HepG2 (cell line): ENCODE data around the gene ACTG2. TPM values are rescaled to one million over a fixed set of nuclear protein-coding genes. Genes with fewer than 3 reads are reported as not detected.
A peak's percentile ranks its signal among the peaks of the same experiment; 100 is the strongest.

Source experiments
- ADNP ChIP-seq: sonication (generic); formaldehyde crosslinking; IDR thresholded peaks from 2 replicates; pipeline ENCODE4 v1.4.0; 2020; ENCODE audit warnings: missing genetic modification reagents
- FOXP4 ChIP-seq: sonication (generic); formaldehyde crosslinking; IDR thresholded peaks from 2 replicates; pipeline ENCODE4 v1.4.0; 2020; ENCODE audit warnings: missing genetic modification reagents
- HOXA3 ChIP-seq: sonication (generic); formaldehyde crosslinking; IDR thresholded peaks from 2 replicates; pipeline ENCODE4 v1.5.0; 2020; ENCODE audit warnings: missing genetic modification reagents
- MYC ChIP-seq: sonication (generic); formaldehyde crosslinking; IDR thresholded peaks from 2 replicates; pipeline ENCODE4 v1.9.0; 2021; ENCODE audit warnings: missing genetic modification reagents, borderline replicate concordance
- NFYC ChIP-seq: IDR thresholded peaks from 2 replicates; pipeline ENCODE4 v1.6.1; 2016; ENCODE audit warnings: missing genetic modification reagents, missing compliant biosample characterization
- NONO ChIP-seq, 2 experiments: fragments of 450-650 bp in 1 of 2; sonication (generic) in 1 of 2; formaldehyde crosslinking in 1 of 2; IDR thresholded peaks in 1 of 2; conservative IDR thresholded peaks in 1 of 2; 2 replicates each; pipeline versions ENCODE4 v1.6.1 to v1.8.0; 2017 to 2022; ENCODE audit warnings: mild to moderate bottlenecking in 1 of 2, missing genetic modification reagents in 1 of 2, moderate library complexity in 1 of 2
- PBX2 ChIP-seq: IDR thresholded peaks from 2 replicates; pipeline ENCODE4 v1.6.1; 2016; ENCODE audit warnings: control low read depth
- PCBP2 ChIP-seq: fragments of 200-400 bp; formaldehyde crosslinking; optimal IDR thresholded peaks from 2 replicates; pipeline ENCODE3; 2018; ENCODE audit warnings: low read length, low read depth; ENCODE audit not compliant: poor library complexity, severe bottlenecking
- RBM39 ChIP-seq: fragments of 200-400 bp; formaldehyde crosslinking; IDR thresholded peaks from one replicate; pipeline ENCODE4 v1.6.1; 2018; ENCODE audit warnings: antibody characterized with exemption, mild to moderate bottlenecking, low read depth, low read length; ENCODE audit not compliant: poor library complexity, severe bottlenecking
- REST ChIP-seq, 2 experiments: IDR thresholded peaks; 2 replicates each; pipeline ENCODE4 v1.6.1; 2011 to 2012; ENCODE audit warnings: low read length in 2 of 2, borderline replicate concordance in 1 of 2, low read depth in 1 of 2, mild to moderate bottlenecking in 1 of 2, moderate library complexity in 1 of 2
- SSRP1 ChIP-seq: IDR thresholded peaks from 2 replicates; pipeline ENCODE4 v1.6.1; 2016; ENCODE audit warnings: control low read depth
- THRA ChIP-seq: sonication (generic); formaldehyde crosslinking; IDR thresholded peaks from 2 replicates; pipeline ENCODE4 v1.4.0; 2020; ENCODE audit warnings: missing genetic modification reagents, borderline replicate concordance
- TOPORS ChIP-seq: sonication (generic); formaldehyde crosslinking; IDR thresholded peaks from 2 replicates; pipeline ENCODE4 v1.8.0; 2023; ENCODE audit warnings: mild to moderate bottlenecking, missing genetic modification reagents
- ZNF484 ChIP-seq: sonication (generic); formaldehyde crosslinking; IDR thresholded peaks from 2 replicates; pipeline ENCODE4 v1.5.1; 2020; ENCODE audit warnings: mild to moderate bottlenecking, low read depth, missing genetic modification reagents, borderline replicate concordance
- ZNF512 ChIP-seq: sonication (generic); formaldehyde crosslinking; IDR thresholded peaks from 2 replicates; pipeline ENCODE4 v1.4.0; 2020; ENCODE audit warnings: mild to moderate bottlenecking, missing genetic modification reagents
- ZNF619 ChIP-seq: sonication (generic); formaldehyde crosslinking; IDR thresholded peaks from 2 replicates; pipeline ENCODE4 v1.4.0; 2020; ENCODE audit warnings: mild to moderate bottlenecking, missing genetic modification reagents
- ZSCAN21 ChIP-seq: sonication (generic); formaldehyde crosslinking; IDR thresholded peaks from 2 replicates; pipeline ENCODE4 v1.8.0; 2022; ENCODE audit warnings: mild to moderate bottlenecking, missing genetic modification reagents, moderate library complexity, borderline replicate concordance
- polyA plus RNA-seq, 8 experiments: library from polyadenylated mRNA; depleted of rRNA in 3 of 8; stranded (reverse) in 7 of 8; unstranded in 1 of 8; fragments of >200 nt; fragmentation: Illumina TruSeq in 4 of 8; extraction: Trizol in 4 of 8; gene quantifications; 2 replicates each; pipeline versions ENCODE4 v1.2.1 to v1.2.3, GENCODE V29; 2011 to 2016; ENCODE audit warnings: low read depth in 4 of 8, missing spikeins in 1 of 8, mixed read lengths in 1 of 8; ENCODE audit not compliant: insufficient read depth in 1 of 8
- total RNA-seq, 5 experiments: library from RNA; depleted of rRNA; stranded (reverse); fragments of >200 nt; fragmentation: Illumina TruSeq; extraction: Trizol; gene quantifications; 2 replicates each; pipeline ENCODE4 v1.2.3, GENCODE V29; 2016; ENCODE audit warnings: low read depth in 1 of 5

Gene ACTG2
- total and polyA plus RNA-seq, 2 of the 13 experiments (the other 11 are each of a cell fraction or from before 2014, with no cell fraction given), result 0.13 TPM; not detected in 1

GRCh38 chr2:73926493-73927327, 33.9 kb downstream of the ACTG2 start, which contains the start of gene DGUOK (continued):
- peak; percentile 38; the same call in 1 of the 2 replicates for TF ChIP-seq FOXP4 (CRISPR knock-in tag)
- TF ChIP-seq RBM39, result peak; percentile 87
- 0 out of 2 replicates have a peak, but pooled peaks have one; percentile 9 for TF ChIP-seq PBX2 (CRISPR knock-in tag)
- no peak for TF ChIP-seq ZSCAN21 (CRISPR knock-in tag)
- TF ChIP-seq ADNP (CRISPR knock-in tag), result no peak
- peak; percentile 85 for TF ChIP-seq TOPORS (CRISPR knock-in tag)
- TF ChIP-seq REST (IDR thresholded peaks at IDR 0.05; ENCODE audit: borderline replicate concordance in 1 of 2, low read depth in 1 of 2, low read length in 2 of 2), result no peak; a peak in 1 of 4 replicates
- no peak for TF ChIP-seq ZNF512 (CRISPR knock-in tag)
- TF ChIP-seq ZNF484, result no peak
- TF ChIP-seq NFYC (CRISPR knock-in tag), result peak; percentile 73
- no peak for TF ChIP-seq PCBP2
- no peak for TF ChIP-seq NONO (IDR thresholded peaks at IDR 0.05)
- TF ChIP-seq NONO (CRISPR knock-in tag; conservative IDR thresholded peaks at IDR 0.05), result peak; percentile 98
- TF ChIP-seq MYC (CRISPR knock-in tag), result peak; percentile 92; the same call in 1 of the 2 replicates
- peak; percentile 71; the same call in 1 of the 2 replicates for TF ChIP-seq SSRP1 (CRISPR knock-in tag)
- peak; percentile 97; the same call in 1 of the 2 replicates for TF ChIP-seq ZNF619
- peak; percentile 48 for TF ChIP-seq THRA
- peak; percentile 100 for TF ChIP-seq HOXA3 (CRISPR knock-in tag)
